HCT116 (cell line): Measurements from ENCODE around the gene IMMP2L. TPM values are rescaled to one million over a fixed set of nuclear protein-coding genes. Genes with fewer than 3 reads are reported as not detected.

ENCODE experiments used
- ATAC-seq: fragments of 200-7000 bp; cut with Tn5 transposase; 2 replicates; pipeline ENCODE4 v1.9.1; 2020; ENCODE audit warnings: mild to moderate bottlenecking, moderate library complexity
- BruUV-seq: library from RNA; stranded (reverse); fragments of 400-500 nt; replicated peaks from 2 replicates; lab custom pipeline; 2021; lab: Mats Ljungman, UMichigan
- CTCF ChIA-PET: fragments of 300-600 bp; sonication (Branson Sonifier 250); formaldehyde crosslinking; loops from one replicate; lab custom pipeline; 2021; ENCODE audit warnings: antibody characterized with exemption; lab: Charles Lee
- POLR2A ChIA-PET: fragments of 300-600, 350-600 bp; sonication (Branson Sonifier 250); formaldehyde crosslinking; loops from one replicate; lab custom pipeline; 2021; ENCODE audit warnings: antibody characterized with exemption; lab: Charles Lee
- RAD21 ChIA-PET, 2 experiments: fragments of 300-600 bp; sonication (Branson Sonifier 250); formaldehyde crosslinking; loops; one replicate each; lab custom pipeline; 2023; ENCODE audit warnings: low total read pairs in 2 of 2; ENCODE audit not compliant: uncharacterized antibody in 2 of 2, unreplicated experiment in 2 of 2, low non-redundant PET in 1 of 2; lab: Charles Lee
- DNase-seq: peaks from one replicate; pipeline ENCODE4 v3.0.0-alpha.2; 2010; ENCODE audit warnings: low read depth, low spot score
- H2AFZ ChIP-seq: fragments of 200-600 bp; shearing (Covaris generic), sonication (generic); 2 replicates; pipeline ENCODE4 v1.6.1; 2017; ENCODE audit warnings: low read depth, mixed run types, mixed read lengths, antibody characterized with exemption, low read length; ENCODE audit not compliant: poor library complexity, severe bottlenecking
- H3K27ac ChIP-seq: 2 replicates; pipeline ENCODE4 v1.5.1; 2012; ENCODE audit warnings: low read depth, low read length
- H3K27me3 ChIP-seq: fragments of 200-600 bp; sonication (generic); 2 replicates; pipeline ENCODE4 v1.6.1; 2016; ENCODE audit warnings: mixed run types, low read length, mixed read lengths; ENCODE audit not compliant: insufficient read depth
- H3K36me3 ChIP-seq, 2 experiments: fragments of 200-500 bp in 1 of 2; fragments of 200-600 bp in 1 of 2; sonication (Bioruptor generic) in 1 of 2; sonication (generic) in 1 of 2; 2 replicates each; pipeline versions ENCODE4 v1.5.1 to v1.6.1; 2014 to 2016; ENCODE audit warnings: low read length in 2 of 2, inconsistent platforms in 1 of 2, mixed read lengths in 1 of 2, mixed run types in 1 of 2; ENCODE audit not compliant: insufficient read depth in 2 of 2, control insufficient read depth in 1 of 2
- H3K4me1 ChIP-seq, 2 experiments: fragments of 200-600 bp in 1 of 2; sonication (generic) in 1 of 2; 2 replicates each; pipeline versions ENCODE4 v1.5.1 to v1.6.1; 2012 to 2017; ENCODE audit warnings: low read length in 2 of 2, inconsistent platforms in 1 of 2, mild to moderate bottlenecking in 1 of 2, mixed read lengths in 1 of 2, mixed run types in 1 of 2, moderate library complexity in 1 of 2; ENCODE audit not compliant: insufficient read depth in 2 of 2, control insufficient read depth in 1 of 2
- H3K4me2 ChIP-seq: fragments of 200-600 bp; sonication (generic); 2 replicates; pipeline ENCODE4 v1.6.1; 2017; ENCODE audit warnings: mixed run types, low read length, mixed read lengths
- H3K4me3 ChIP-seq, 2 experiments: fragments of 200-600 bp in 1 of 2; sonication (generic) in 1 of 2; replicated peaks in 1 of 2; 2 replicates each; pipeline ENCODE4 v1.5.1; 2011 to 2016; ENCODE audit warnings: low read length in 2 of 2, control low read depth in 1 of 2, low read depth in 1 of 2, mild to moderate bottlenecking in 1 of 2, mixed read lengths in 1 of 2, mixed run types in 1 of 2
- H3K79me2 ChIP-seq: fragments of 200-600 bp; sonication (generic); 2 replicates; pipeline ENCODE4 v1.6.1; 2017; ENCODE audit warnings: mild to moderate bottlenecking, mixed run types, low read length, moderate library complexity, mixed read lengths; ENCODE audit not compliant: insufficient read depth
- H3K9ac ChIP-seq: fragments of 200-600 bp; sonication (generic); 2 replicates; pipeline ENCODE4 v1.6.1; 2016; ENCODE audit warnings: low read length, mixed read lengths
- H3K9me2 ChIP-seq: fragments of 200-600 bp; sonication (generic), shearing (Covaris generic); 2 replicates; pipeline ENCODE4 v1.6.1; 2017; ENCODE audit warnings: mixed run types, mild to moderate bottlenecking, moderate library complexity; ENCODE audit not compliant: insufficient read depth
- H3K9me3 ChIP-seq, 2 experiments: fragments of 200-500 bp in 1 of 2; fragments of 200-600 bp in 1 of 2; sonication (Bioruptor generic) in 1 of 2; sonication (generic) in 1 of 2; 2 replicates each; pipeline ENCODE4 v1.6.1; 2014 to 2017; ENCODE audit warnings: low read length in 2 of 2, mixed read lengths in 2 of 2, inconsistent platforms in 1 of 2, low read depth in 1 of 2, mild to moderate bottlenecking in 1 of 2, mixed run types in 1 of 2, moderate library complexity in 1 of 2; ENCODE audit not compliant: control insufficient read depth in 1 of 2, insufficient read depth in 1 of 2
- H4K20me1 ChIP-seq: fragments of 200-600 bp; sonication (generic), shearing (Covaris generic); 2 replicates; pipeline ENCODE4 v1.6.1; 2017; ENCODE audit warnings: mixed run types, mild to moderate bottlenecking, moderate library complexity; ENCODE audit not compliant: insufficient read depth
- CBX3 ChIP-seq: IDR thresholded peaks from 2 replicates; pipeline ENCODE4 v1.6.1; 2012; ENCODE audit warnings: low read depth
- CEBPB ChIP-seq: IDR thresholded peaks from 2 replicates; pipeline ENCODE4 v1.6.1; 2012; ENCODE audit warnings: low read depth
- EGR1 ChIP-seq: IDR thresholded peaks from 2 replicates; pipeline ENCODE4 v1.6.1; 2012; ENCODE audit warnings: low read depth
- ELF1 ChIP-seq: IDR thresholded peaks from 2 replicates; pipeline ENCODE4 v1.6.1; 2012; ENCODE audit warnings: low read depth, borderline replicate concordance
- EZH2phosphoT487 ChIP-seq: fragments of 200-600 bp; IDR thresholded peaks from 2 replicates; pipeline ENCODE4 v1.6.1; 2018; ENCODE audit warnings: antibody characterized with exemption, borderline replicate concordance
- FOSL1 ChIP-seq: IDR thresholded peaks from 2 replicates; pipeline ENCODE4 v1.6.1; 2012; ENCODE audit warnings: low read depth
- JUND ChIP-seq: IDR thresholded peaks from 2 replicates; pipeline ENCODE4 v1.6.1; 2012
- POLR2AphosphoS5 ChIP-seq: IDR thresholded peaks from 2 replicates; pipeline ENCODE4 v1.6.1; 2011; ENCODE audit warnings: mild to moderate bottlenecking, low read depth, low read length, moderate library complexity
- SIN3A ChIP-seq: IDR thresholded peaks from 2 replicates; pipeline ENCODE4 v1.6.1; 2012; ENCODE audit warnings: low read depth
- SP1 ChIP-seq: IDR thresholded peaks from 2 replicates; pipeline ENCODE4 v1.6.1; 2012; ENCODE audit warnings: low read depth
- YY1 ChIP-seq: IDR thresholded peaks from 2 replicates; pipeline ENCODE4 v1.6.1; 2011; ENCODE audit warnings: low read length, low read depth, moderate library complexity, mild to moderate bottlenecking; ENCODE audit not compliant: insufficient replicate concordance; ENCODE audit errors: extremely low read depth
- ZFX ChIP-seq: fragments of 450-650 bp; IDR thresholded peaks from 2 replicates; pipeline ENCODE4 v1.6.1; 2017
- intact Hi-C: fragments of 100-400 bp; cut with micrococcal nuclease; formaldehyde crosslinking; loops from 2 replicates; pipeline ENCODE4 v1.10.0; 2022
- total RNA-seq: library from RNA; stranded (reverse); gene quantifications from one replicate; pipeline ENCODE4 v1.2.1, GENCODE V29; 2021; ENCODE audit not compliant: unreplicated experiment
- TF ChIP-seq, protein P1 (sequence below): IDR thresholded peaks from 2 replicates; pipeline ENCODE4 v1.6.1; 2012; ENCODE audit warnings: low read depth
- TF ChIP-seq, protein P2 (sequence below): IDR thresholded peaks from 2 replicates; pipeline ENCODE4 v1.6.1; 2012
- TF ChIP-seq, protein P3 (sequence below), 3 experiments: fragments of 200-600 bp in 1 of 3; sonication (generic) in 1 of 3; IDR thresholded peaks in 2 of 3; conservative IDR thresholded peaks in 1 of 3; 2 replicates each; pipeline ENCODE4 v1.5.1; 2012 to 2017; ENCODE audit warnings: low read depth in 2 of 3, low read length in 2 of 3, antibody characterized with exemption in 1 of 3, borderline replicate concordance in 1 of 3, control low read depth in 1 of 3, mild to moderate bottlenecking in 1 of 3, mixed read lengths in 1 of 3, mixed run types in 1 of 3, moderate library complexity in 1 of 3; ENCODE audit not compliant: insufficient read depth in 1 of 3

IMMP2L gene
- total RNA-seq, 1 experiment from 2014 or later = 21.1 TPM

DNA sequence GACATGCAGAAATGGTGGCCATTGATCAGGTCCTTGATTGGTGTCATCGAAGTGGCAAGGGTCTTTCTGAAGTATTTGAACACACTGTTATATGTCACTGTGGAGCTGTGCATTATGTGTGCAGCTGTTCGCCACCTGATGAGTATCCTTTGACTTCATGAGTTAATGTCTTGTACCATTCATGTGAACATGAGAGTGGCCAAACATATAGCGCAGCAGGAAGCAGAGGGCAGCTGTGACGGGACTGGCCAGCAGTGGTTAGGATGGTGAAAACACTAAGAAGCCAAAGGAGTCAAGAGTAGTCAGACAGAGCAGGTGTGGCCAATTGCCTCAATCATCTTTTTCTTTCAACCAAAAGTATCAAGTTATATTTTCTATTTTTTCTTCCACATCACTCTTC lies 167.4 kb downstream of the IMMP2L start:
- TF ChIP-seq CEBPB = no peak
- TF ChIP-seq JUND = no peak
- no peak for TF ChIP-seq ZFX
- no peak for TF ChIP-seq SP1
- TF ChIP-seq, protein P1, sequence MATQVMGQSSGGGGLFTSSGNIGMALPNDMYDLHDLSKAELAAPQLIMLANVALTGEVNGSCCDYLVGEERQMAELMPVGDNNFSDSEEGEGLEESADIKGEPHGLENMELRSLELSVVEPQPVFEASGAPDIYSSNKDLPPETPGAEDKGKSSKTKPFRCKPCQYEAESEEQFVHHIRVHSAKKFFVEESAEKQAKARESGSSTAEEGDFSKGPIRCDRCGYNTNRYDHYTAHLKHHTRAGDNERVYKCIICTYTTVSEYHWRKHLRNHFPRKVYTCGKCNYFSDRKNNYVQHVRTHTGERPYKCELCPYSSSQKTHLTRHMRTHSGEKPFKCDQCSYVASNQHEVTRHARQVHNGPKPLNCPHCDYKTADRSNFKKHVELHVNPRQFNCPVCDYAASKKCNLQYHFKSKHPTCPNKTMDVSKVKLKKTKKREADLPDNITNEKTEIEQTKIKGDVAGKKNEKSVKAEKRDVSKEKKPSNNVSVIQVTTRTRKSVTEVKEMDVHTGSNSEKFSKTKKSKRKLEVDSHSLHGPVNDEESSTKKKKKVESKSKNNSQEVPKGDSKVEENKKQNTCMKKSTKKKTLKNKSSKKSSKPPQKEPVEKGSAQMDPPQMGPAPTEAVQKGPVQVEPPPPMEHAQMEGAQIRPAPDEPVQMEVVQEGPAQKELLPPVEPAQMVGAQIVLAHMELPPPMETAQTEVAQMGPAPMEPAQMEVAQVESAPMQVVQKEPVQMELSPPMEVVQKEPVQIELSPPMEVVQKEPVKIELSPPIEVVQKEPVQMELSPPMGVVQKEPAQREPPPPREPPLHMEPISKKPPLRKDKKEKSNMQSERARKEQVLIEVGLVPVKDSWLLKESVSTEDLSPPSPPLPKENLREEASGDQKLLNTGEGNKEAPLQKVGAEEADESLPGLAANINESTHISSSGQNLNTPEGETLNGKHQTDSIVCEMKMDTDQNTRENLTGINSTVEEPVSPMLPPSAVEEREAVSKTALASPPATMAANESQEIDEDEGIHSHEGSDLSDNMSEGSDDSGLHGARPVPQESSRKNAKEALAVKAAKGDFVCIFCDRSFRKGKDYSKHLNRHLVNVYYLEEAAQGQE = no peak
- no peak for TF ChIP-seq EZH2phosphoT487
- TF ChIP-seq, protein P2, sequence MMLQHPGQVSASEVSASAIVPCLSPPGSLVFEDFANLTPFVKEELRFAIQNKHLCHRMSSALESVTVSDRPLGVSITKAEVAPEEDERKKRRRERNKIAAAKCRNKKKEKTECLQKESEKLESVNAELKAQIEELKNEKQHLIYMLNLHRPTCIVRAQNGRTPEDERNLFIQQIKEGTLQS = no peak
- TF ChIP-seq SIN3A = no peak
- TF ChIP-seq CBX3 = no peak
- no peak for TF ChIP-seq EGR1
- no peak for TF ChIP-seq YY1
- no peak for TF ChIP-seq ELF1
- no peak for TF ChIP-seq FOSL1
- TF ChIP-seq, protein P3, sequence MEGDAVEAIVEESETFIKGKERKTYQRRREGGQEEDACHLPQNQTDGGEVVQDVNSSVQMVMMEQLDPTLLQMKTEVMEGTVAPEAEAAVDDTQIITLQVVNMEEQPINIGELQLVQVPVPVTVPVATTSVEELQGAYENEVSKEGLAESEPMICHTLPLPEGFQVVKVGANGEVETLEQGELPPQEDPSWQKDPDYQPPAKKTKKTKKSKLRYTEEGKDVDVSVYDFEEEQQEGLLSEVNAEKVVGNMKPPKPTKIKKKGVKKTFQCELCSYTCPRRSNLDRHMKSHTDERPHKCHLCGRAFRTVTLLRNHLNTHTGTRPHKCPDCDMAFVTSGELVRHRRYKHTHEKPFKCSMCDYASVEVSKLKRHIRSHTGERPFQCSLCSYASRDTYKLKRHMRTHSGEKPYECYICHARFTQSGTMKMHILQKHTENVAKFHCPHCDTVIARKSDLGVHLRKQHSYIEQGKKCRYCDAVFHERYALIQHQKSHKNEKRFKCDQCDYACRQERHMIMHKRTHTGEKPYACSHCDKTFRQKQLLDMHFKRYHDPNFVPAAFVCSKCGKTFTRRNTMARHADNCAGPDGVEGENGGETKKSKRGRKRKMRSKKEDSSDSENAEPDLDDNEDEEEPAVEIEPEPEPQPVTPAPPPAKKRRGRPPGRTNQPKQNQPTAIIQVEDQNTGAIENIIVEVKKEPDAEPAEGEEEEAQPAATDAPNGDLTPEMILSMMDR (IDR thresholded peaks at IDR 0.05 in 2 of 3, conservative IDR thresholded peaks at IDR 0.05 in 1 of 3; ENCODE audit: borderline replicate concordance in 1 of 3, insufficient read depth in 1 of 3, low read depth in 2 of 3, low read length in 2 of 3) = no peak
- TF ChIP-seq POLR2AphosphoS5 = no peak
- Histone ChIP-seq H3K9me2 (no peaks in the 10 kb centered on the region), H3K4me3 (no peak overlapping the region), H2AFZ (no peak overlapping the region), H3K4me2 (no peak overlapping the region), H3K9ac (no peak overlapping the region), H3K27me3 (no peaks in the 10 kb centered on the region), H3K9me3 (no peaks in the 10 kb centered on the region), H4K20me1 (no peaks in the 10 kb centered on the region), H3K79me2 (no peaks in the 10 kb centered on the region), H3K4me1 (no peaks in the 10 kb centered on the region), H3K36me3 (no peaks in the 10 kb centered on the region), H3K27ac (no peak overlapping the region)
- CTCF ChIA-PET = no interaction called here
- intact Hi-C loops = no loop called here
- RAD21 ChIA-PET = no interaction called here
- no peak for DNase-seq
- BruUV-seq = no TSS peak
- no peak for ATAC-seq
- POLR2A ChIA-PET = no interaction called here
